ENCODE measurements around the gene NPTX1.
"Not testable (repeated sequence)": the region's sequence is repeated elsewhere in the genome, so short reads cannot be mapped to it uniquely, and the experiment has no call there.

The NPTX1 gene

DNA sequence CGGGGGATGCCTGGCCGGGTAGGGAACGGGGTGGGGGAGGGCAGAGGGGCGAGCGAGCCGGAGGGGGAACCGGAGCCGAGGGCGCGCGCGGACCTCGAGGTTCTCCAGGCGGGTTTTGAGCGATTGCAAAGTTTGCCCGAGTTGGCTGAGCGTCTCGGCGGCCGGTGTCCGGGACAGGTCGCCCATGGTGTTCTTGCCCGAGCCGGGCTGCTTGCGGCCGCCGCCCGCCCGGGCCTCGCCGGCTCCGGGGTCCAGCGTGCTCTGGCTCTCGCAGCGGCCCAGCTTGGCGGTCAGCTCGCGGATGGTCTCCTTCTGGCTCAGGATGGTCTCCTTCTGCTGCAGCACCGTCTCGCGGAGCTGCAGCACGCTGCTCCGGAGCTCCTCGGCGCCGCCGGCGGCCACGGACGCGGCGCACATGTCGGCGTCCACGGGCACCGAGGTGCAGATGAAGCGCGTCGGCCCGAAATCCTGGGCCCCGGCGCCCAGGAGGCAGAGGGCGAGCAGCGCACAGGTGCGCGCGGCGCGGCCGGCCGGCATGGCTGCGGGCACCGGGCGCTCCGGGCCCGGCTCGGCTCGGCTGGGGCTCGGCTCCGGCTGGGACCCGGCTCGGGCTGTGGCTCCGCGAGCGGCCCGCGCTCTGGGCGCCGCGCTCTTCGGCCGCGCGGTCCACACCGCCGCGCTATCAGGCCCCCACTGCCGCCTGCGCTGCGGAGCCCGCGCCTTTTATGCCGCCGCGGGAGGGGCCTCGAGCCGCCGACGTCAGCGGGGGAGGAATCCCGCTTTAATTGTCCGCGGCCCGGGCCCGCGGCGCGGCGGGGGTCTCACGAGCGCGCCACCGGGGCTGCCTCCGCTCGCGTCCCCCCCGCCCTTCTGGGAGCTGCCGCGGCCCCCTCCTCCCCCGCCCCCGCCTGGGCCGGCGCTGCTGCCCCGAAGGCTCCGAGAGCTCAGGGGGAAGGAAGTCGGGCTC lies at the start of gene NPTX1:
Gene NPTX1, minus strand, starts transcription at position 698 of the 967 bp plus-strand sequence. Its CDS starts 161 bp downstream, at position 537.
- DNase-seq (ENCODE audit: low read depth in 1 of 2, low spot score in 1 of 2), result no peak

DNA sequence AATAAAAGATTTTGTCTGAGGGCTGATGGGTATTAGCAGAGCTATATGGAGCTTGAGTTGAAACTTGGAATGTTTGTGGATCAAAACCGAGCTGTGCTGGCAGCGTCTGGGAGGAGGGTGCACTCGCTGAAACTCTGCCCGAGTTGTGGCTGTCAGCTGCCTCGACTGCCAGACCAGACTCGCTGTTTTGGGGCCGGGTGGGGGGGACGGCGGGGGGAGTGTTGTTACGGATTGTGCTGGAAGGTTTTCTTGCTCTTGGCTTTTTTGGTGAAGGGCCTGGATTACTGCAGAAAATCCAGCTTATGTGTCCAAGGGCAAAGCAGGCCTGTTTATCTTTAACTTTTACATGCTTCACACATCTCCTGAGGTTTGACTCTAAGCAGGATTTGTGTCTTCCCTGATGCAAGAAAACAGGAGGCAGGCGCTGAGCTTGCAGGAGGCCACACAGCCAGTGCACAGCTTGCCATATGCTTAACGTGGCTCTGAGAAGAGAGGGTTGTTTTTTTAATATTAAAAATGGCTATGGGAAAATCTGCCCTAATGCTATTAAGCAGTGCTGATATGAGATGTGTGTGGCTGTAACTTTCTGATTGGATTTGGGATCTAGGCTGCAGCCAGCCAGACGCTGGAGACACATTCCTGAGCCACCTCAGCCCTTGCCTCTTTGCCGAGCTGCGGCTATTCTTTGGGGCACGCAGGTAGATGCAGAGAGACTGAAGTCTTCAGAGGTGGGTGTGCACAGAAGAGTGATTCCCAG lies 47.7 kb upstream of the NPTX1 start:
- no peak for DNase-seq (ENCODE audit: low read depth in 1 of 2, low spot score in 1 of 2)

DNA sequence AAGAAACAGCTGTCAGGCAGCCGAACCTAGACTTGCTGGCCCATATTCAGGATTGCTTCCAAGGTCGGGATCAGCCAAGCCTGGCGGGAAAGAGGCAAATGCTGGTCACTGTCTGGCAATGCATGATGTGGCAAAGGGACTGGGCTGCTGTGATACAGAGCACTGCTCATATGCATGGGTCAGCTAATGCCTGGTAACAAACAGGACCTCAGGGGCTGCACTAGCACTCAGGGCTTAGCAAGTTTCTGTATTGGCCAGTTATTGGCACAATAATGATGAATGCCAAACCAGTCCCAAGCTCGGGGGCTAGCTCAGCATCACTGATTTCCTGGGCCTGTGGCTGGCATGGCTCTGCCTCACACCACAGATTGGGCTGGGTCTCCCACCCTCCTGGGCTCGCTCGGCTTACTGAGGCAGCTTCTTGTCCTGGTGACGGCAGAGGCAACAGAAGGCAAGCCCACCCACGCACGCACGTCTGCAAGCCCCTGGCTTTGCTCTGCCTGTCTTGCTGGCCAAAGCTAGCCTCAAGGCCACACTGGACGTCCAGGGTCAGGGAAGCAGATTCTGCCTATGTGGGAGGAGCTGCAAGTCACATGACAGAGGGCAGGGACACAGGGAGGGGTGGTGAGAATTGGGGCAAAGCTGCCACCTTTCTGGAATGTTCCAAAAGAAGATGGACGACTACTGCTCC lies 46.8 kb upstream of the NPTX1 start:
- no peak for DNase-seq (ENCODE audit: low read depth in 1 of 2, low spot score in 1 of 2)

DNA sequence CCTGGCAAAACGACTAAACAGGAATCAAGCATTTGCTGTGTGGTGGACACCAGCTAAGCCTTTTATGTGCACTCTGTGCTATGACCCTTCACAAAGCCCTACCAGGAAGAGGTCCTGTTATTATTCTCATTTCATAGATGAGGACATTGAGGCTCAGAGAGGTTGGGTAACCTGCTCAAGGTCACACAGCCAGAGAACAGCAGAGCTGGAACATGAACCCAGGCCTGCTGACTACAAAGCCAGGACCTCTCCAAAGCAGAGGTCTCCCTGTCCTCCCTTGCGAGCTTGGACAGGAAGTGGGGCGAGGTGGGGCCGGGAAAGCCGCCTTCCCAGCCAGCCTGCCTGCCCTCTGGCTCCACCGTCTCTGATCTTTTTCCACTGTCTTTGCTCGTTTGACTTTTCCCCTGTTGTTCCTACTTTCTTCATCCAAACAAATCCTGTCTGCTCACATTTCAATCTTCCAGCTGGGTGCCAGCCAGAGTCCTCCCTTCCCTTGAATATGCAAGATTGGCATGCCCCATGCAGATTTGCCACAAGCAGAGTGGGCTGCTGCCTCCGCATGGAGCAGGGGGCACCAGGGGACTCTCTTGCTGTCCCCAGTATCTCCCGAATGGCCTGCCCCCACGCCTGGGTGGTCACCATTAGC lies 44.5 kb upstream of the NPTX1 start:
- no peak for DNase-seq (ENCODE audit: low read depth in 1 of 2, low spot score in 1 of 2)

DNA sequence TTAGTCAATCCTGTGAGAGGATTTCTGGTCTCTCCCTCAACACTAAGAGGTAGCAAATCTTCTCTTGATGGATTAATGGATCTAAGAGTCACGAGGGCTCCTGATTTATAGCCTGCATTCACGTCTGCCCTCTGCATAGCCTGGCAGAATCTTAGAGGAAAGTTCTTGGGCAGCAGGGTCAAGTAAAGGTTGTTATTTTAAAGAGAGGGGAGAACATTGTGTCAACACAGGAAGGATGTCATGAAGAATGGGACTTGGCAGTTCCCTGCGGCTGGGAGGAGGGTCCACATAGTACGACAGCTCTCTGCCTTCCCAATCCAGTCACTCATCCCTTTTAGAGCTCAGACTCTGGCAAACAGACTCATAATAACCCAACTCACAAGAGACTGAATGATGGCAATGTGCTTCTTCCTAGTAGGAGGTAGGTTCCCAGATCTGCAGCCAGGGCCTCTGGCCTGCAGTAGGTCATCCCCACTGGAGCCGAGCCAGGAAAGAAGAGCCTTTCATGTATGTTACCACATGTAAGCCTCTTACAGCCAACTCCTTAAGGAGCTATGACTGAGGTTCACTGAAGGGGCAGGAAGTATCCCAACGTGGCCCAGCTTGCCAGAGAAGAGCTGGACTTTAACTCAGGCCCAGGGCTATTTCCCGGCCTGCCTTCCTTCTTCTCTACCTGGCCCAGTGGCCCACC lies 42.8 kb upstream of the NPTX1 start:
- DNase-seq (ENCODE audit: low read depth in 1 of 2, low spot score in 1 of 2), result no peak

GRCh38 chr17:80518392-80518791 lies 42.0 kb upstream of the NPTX1 start:
- no peak for DNase-seq (ENCODE audit: low read depth in 1 of 2, low spot score in 1 of 2)

- DNase-seq (ENCODE audit: low read depth in 1 of 2, low spot score in 1 of 2), result no peak
Measured at GRCh38 chr17:80517641-80518040, 41.2 kb upstream of the NPTX1 start.

GRCh38 chr17:80516171-80516932 lies 39.9 kb upstream of the NPTX1 start:
- DNase-seq (ENCODE audit: low read depth in 1 of 2, low spot score in 1 of 2), result no peak

- no peak for DNase-seq (ENCODE audit: low read depth in 1 of 2, low spot score in 1 of 2)
Measured at GRCh38 chr17:80513892-80514291, 37.5 kb upstream of the NPTX1 start.

- no peak for DNase-seq (ENCODE audit: low read depth in 1 of 2, low spot score in 1 of 2)
Measured at GRCh38 chr17:80513201-80513600, 36.8 kb upstream of the NPTX1 start.

GRCh38 chr17:80512233-80512632 lies 35.8 kb upstream of the NPTX1 start:
- DNase-seq (ENCODE audit: low read depth in 1 of 2, low spot score in 1 of 2), result no peak

DNA sequence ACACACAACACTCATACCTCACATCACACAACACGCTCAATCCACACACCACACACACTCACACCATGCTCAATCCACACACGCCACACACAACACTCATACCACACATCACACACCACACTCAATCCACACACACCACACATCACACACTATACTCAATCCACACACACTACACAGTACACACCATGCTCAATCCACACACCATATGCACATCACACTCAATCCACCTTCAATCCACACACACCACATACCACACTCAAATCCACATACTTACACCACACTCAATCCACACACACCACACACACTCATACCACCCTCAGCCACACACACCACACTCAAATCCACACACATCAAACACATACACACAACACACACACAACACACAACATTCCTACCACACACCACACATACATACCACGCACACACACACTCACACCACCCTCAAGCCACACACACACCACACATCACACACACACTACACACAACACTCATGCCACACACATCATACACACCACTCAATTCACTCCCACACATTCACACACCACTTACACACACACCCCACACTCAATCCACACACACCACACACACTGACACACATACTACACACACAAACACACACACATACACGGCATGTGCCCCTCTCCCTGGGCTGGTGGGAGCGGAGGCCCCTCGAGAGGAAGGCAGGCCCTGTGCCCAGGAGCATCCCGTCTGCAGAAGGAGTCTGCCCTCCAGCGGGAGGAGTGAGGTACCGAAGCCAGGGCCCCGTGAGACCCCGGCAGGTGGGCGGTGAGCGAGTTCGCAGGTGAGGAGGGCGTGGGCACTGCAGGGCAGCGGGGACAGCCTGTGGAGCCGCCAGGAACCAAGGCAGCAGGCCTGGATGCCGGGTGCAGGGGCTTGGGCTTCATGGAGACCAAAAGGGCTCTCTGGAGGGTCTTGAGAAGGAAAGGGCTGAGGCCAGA lies 35.1 kb upstream of the NPTX1 start:
- DNase-seq (ENCODE audit: low read depth in 1 of 2, low spot score in 1 of 2), result no peak

GRCh38 chr17:80510772-80511171 lies 34.4 kb upstream of the NPTX1 start:
- no peak for DNase-seq (ENCODE audit: low read depth in 1 of 2, low spot score in 1 of 2)

DNA sequence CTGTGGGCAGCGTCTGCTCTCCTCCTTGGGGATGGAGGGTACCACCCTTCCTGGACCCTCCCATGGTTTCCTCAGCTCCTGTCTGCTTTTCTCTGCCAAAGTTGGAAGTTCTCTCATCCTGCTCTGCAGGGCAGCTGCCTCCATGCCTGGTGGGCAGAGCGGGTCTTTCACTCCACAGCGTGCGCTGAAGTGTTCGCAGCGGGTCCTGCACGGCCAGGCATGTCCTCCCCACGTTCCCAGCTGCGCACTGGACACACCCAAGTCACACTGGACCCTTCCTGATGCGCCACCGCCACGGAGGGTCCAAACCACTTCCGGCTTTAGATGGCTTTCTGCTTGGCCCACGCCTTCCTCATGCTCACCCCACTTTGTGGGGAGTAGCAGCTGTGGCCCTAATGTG lies 33.7 kb upstream of the NPTX1 start:
- DNase-seq (ENCODE audit: low read depth in 1 of 2, low spot score in 1 of 2), result no peak

DNA sequence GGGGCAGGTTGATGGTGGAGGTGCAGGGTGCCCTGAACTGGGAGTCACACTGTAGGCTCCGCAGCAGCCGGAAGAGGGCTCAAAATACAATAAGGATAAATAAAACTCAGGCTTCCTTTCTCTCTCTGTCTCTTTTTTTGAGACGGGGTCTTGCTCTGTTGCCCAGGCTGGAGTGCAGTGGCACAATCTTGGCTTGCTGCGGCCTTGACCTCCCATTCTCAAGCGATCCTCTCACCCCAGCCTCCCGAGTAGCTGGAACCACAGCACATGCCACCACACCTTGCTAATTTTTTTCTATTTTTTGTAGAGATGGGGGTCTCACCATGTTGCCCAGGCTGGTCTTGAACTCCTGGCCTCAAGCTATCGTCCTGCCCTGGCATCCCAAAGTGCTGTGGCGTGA lies 32.9 kb upstream of the NPTX1 start:
- no peak for DNase-seq (ENCODE audit: low read depth in 1 of 2, low spot score in 1 of 2)

- DNase-seq (ENCODE audit: low read depth in 1 of 2, low spot score in 1 of 2), result no peak
Measured at GRCh38 chr17:80507965-80508364, 31.6 kb upstream of the NPTX1 start.

DNA sequence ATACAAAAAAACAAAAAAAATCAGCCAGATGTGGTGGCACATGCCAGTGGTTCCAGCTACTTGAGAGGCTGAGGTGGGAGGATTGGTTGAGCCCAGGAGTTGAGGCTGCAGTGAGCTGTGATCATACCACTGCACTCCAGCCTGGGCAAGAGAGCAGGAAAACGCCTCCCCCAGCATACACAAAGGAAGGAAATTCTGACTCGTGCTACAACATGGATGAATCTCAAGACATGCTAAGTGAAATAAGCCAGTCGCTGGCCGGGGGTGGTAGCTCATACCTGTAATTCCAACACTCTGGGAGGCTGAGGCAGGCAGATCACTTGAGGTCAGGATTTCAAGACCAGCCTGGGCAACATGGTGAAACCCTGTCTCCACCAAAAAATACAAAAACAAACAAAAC lies 30.8 kb upstream of the NPTX1 start:
- DNase-seq (ENCODE audit: low read depth in 1 of 2, low spot score in 1 of 2), result not testable (repeated sequence)

DNA sequence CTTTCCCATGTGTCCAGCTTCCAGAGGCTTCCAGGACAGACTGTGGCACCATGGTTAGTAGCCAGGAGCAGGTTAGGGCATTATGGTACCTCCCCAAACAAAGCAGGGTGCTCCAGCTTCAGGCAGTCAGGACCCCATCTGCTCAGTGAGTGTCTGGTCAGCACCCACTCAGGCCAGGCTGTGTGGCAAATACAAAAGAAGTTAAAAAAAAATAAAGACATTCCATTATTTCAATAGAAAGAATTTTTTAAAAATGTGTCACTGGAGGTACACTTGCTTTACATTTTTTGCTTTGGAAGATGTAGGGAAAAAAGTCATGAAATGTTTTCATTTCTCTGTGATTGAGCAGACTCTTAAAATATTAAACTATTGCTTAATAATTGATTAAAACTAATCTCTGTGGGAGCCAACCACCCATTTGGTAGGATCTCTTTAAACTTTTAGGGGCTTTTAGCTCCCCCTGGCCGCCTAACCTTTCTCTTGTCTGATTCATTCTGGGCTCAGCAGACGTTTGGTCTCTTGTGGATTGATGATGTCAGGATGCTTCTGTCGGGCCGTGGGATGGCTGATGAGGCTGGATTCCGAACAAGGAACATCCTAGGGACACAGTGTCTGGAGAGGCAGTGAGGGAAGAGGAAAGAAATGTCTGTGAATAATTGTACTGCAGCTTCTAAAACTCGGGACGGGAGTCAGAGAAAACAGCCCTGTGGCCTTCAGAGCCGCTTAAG lies 28.4 kb upstream of the NPTX1 start:
- no peak for DNase-seq (ENCODE audit: low read depth in 1 of 2, low spot score in 1 of 2)
